SK-N-SH treated with all-trans-retinoic acid at 6 μM for 48 hours (cell line): Measurements from ENCODE around the gene DNAH1.

ENCODE experiments used
- ARNTL ChIP-seq: fragments of 450-650 bp; formaldehyde crosslinking; IDR thresholded peaks from 2 replicates; pipeline ENCODE4 v1.5.0; 2020; ENCODE audit warnings: low read depth, mild to moderate bottlenecking, moderate library complexity, borderline replicate concordance
- ESRRG ChIP-seq: fragments of 250-450 bp; sonication (Bioruptor Pico); IDR thresholded peaks from 2 replicates; pipeline ENCODE4 v1.6.1; 2021; ENCODE audit warnings: mild to moderate bottlenecking
- PATZ1 ChIP-seq: fragments of 250-450 bp; sonication (Bioruptor Pico); IDR thresholded peaks from 2 replicates; pipeline ENCODE4 v1.8.0; 2020; ENCODE audit warnings: mild to moderate bottlenecking, moderate library complexity, borderline replicate concordance
- PPARA ChIP-seq: fragments of 250-450 bp; sonication (Bioruptor Pico); IDR thresholded peaks from 2 replicates; pipeline ENCODE4 v1.5.0; 2020; ENCODE audit warnings: mild to moderate bottlenecking, borderline replicate concordance
- RARB ChIP-seq: fragments of 250-450 bp; sonication (Bioruptor Pico); IDR thresholded peaks from 2 replicates; pipeline ENCODE4 v1.8.0; 2021; ENCODE audit warnings: mild to moderate bottlenecking, moderate library complexity
- ZC3H10 ChIP-seq: fragments of 250-450 bp; sonication (Bioruptor Pico); IDR thresholded peaks from 2 replicates; pipeline ENCODE4 v1.5.1; 2021; ENCODE audit warnings: mild to moderate bottlenecking, moderate library complexity
- ZFP3 ChIP-seq: fragments of 250-450 bp; sonication (Bioruptor Pico); IDR thresholded peaks from 2 replicates; pipeline ENCODE4 v1.5.0; 2020; ENCODE audit warnings: mild to moderate bottlenecking, moderate library complexity
- ZFP30 ChIP-seq: fragments of 450-650 bp; formaldehyde crosslinking; IDR thresholded peaks from 2 replicates; pipeline ENCODE4 v1.5.0; 2022; ENCODE audit warnings: mild to moderate bottlenecking, moderate library complexity
- ZNF565 ChIP-seq: fragments of 450-650 bp; formaldehyde crosslinking; conservative IDR thresholded peaks from 2 replicates; pipeline ENCODE4 v1.5.0; 2020; ENCODE audit warnings: low read depth, mild to moderate bottlenecking, moderate library complexity
- ZNF70 ChIP-seq: fragments of 450-650 bp; formaldehyde crosslinking; IDR thresholded peaks from 2 replicates; pipeline ENCODE4 v1.5.0; 2020; ENCODE audit warnings: mild to moderate bottlenecking, moderate library complexity
- TF ChIP-seq, protein P1 (sequence below): fragments of 250-450 bp; sonication (Bioruptor Pico); IDR thresholded peaks from 2 replicates; pipeline ENCODE4 v1.5.1; 2021; ENCODE audit warnings: mild to moderate bottlenecking, moderate library complexity

DNA sequence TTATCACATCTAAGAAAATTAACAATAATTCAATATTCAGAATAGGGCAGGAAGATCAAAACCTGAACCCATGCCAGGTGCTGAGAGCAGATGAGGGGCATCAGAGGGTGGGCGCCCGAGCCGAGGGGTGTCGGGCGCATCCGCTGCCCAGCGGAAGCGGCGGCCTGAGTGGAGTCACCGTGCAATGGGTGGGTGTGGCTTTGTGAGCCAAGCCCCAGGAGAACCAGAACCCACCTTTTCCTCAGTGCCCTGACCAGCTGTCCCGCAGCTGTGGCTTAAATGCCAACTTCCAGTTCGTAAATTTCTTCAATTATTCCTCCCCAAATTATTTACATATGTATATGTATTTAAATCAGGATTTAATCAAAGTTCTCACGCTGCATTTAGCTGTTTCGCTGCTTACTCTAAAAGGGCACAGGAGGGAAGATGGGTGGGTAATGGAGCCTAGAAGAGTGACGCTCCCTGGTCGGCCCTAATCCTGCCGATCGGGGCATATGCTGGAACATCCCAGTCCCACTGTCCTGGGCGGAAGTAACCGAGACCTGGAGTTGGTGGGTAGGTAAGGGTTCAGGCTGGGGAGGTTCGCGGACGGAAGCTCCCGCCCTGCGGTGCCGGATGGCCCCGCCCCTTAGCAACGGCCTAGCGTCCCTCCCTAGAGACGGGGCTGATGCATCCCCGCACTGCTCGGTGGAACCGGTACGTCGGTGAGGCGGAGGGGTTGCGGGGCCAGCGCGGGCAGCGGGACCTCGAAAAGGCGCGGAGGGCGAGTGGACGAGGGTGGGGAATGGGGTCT lies 1.3 kb downstream of the DNAH1 start:
- no peak for TF ChIP-seq ZFP3
- no peak for TF ChIP-seq PPARA (CRISPR knock-in tag)
- no peak for TF ChIP-seq RARB (CRISPR knock-in tag)
- TF ChIP-seq ESRRG (CRISPR knock-in tag), result no peak
- TF ChIP-seq, protein P1, sequence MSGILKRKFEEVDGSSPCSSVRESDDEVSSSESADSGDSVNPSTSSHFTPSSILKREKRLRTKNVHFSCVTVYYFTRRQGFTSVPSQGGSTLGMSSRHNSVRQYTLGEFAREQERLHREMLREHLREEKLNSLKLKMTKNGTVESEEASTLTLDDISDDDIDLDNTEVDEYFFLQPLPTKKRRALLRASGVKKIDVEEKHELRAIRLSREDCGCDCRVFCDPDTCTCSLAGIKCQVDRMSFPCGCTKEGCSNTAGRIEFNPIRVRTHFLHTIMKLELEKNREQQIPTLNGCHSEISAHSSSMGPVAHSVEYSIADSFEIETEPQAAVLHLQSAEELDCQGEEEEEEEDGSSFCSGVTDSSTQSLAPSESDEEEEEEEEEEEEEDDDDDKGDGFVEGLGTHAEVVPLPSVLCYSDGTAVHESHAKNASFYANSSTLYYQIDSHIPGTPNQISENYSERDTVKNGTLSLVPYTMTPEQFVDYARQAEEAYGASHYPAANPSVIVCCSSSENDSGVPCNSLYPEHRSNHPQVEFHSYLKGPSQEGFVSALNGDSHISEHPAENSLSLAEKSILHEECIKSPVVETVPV, result no peak
- TF ChIP-seq ARNTL, result no peak
- TF ChIP-seq ZNF565 (CRISPR knock-in tag), result no peak
- no peak for TF ChIP-seq PATZ1
- no peak for TF ChIP-seq ZC3H10
- no peak for TF ChIP-seq ZNF70 (CRISPR knock-in tag)
- TF ChIP-seq ZFP30 (CRISPR knock-in tag), result no peak
